ENCODE data around the gene SUN2. TPM values are rescaled to one million over a fixed set of nuclear protein-coding genes. Genes with fewer than 3 reads are reported as not detected.
A peak's percentile ranks its signal among the peaks of the same experiment; 100 is the strongest.

The SUN2 gene
- total RNA-seq, 1 experiment from 2014 or later = 66.3 TPM

DNA sequence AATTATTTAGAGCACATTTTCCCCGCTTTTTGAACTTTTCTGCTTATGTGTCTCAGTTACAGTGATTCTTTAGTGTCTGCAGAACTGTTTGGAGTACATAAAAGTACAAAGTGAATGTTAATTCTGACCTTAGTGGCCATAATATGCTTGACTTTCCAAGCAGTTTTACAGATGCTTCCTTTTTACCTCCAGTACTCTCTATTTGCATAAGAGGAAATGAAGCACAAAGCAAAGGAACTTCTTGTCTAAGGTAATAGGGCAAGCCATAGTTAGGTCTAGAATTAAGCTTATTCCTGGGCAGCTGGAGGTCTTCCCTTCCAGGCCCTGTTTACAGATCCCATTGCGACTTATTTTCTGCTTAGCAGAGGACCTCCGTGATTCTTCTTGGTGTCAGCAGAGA is 46.5 kb downstream of the SUN2 start:
- intact Hi-C loops (cut with micrococcal nuclease; ENCODE audit: unreplicated experiment) = loop anchor here (5.0 kb wide), 1 partner anchor 43 kb away; no protein-coding TSS in a partner anchor
- DNase-seq = no peak
- Mint-ChIP-seq H3K36me3 (ENCODE audit: insufficient read depth, unreplicated experiment) (peaks cover 47% of the 10 kb centered on the region), H3K27me3 (ENCODE audit: unreplicated experiment) (no peaks in the 10 kb centered on the region), H3K4me3 (ENCODE audit: low read depth, unreplicated experiment) (no peak overlapping the region), H3K9me3 (ENCODE audit: low read depth, unreplicated experiment) (no peaks in the 10 kb centered on the region), H3K27ac (ENCODE audit: unreplicated experiment) (no peak overlapping the region), H3K4me1 (ENCODE audit: low read depth, unreplicated experiment) (peaks cover 69% of the 10 kb centered on the region)
- TF ChIP-seq, protein P1, sequence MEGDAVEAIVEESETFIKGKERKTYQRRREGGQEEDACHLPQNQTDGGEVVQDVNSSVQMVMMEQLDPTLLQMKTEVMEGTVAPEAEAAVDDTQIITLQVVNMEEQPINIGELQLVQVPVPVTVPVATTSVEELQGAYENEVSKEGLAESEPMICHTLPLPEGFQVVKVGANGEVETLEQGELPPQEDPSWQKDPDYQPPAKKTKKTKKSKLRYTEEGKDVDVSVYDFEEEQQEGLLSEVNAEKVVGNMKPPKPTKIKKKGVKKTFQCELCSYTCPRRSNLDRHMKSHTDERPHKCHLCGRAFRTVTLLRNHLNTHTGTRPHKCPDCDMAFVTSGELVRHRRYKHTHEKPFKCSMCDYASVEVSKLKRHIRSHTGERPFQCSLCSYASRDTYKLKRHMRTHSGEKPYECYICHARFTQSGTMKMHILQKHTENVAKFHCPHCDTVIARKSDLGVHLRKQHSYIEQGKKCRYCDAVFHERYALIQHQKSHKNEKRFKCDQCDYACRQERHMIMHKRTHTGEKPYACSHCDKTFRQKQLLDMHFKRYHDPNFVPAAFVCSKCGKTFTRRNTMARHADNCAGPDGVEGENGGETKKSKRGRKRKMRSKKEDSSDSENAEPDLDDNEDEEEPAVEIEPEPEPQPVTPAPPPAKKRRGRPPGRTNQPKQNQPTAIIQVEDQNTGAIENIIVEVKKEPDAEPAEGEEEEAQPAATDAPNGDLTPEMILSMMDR (IDR thresholded peaks at IDR 0.05; ENCODE audit: unreplicated experiment) = no peak
- CTCF ChIA-PET = interaction anchor here (0.7 kb wide), 1 partner anchor 14 kb away, joined by 3 read pairs; no protein-coding TSS in a partner anchor
- TSS peak; percentile 0 for BruUV-seq (replicated peaks)

DNA sequence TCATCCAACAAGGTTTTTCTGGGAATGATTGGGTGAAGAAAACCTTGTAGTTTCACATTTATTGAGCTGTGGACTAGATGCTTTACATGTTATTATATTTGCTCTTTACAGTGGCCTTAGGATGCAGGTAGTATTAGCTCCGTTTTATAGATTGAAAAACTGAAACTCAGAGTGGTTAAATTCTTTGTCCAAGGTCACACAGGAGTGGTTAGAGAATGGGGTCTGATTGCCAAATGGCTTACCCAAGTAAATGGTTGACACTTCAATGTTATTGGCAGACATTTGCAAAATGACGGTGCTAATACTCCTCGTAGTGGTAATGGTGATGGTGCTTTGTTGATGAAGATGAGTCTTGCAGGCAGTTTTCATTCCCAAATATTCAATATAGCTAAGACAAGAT is 47.8 kb downstream of the SUN2 start:
- no peak for DNase-seq
- H3K9me3 Mint-ChIP-seq (ENCODE audit: low read depth, unreplicated experiment) = no peaks in the 10 kb centered on the region
- TF ChIP-seq, protein P1 (IDR thresholded peaks at IDR 0.05; ENCODE audit: unreplicated experiment) = no peak
- intact Hi-C loops (cut with micrococcal nuclease; ENCODE audit: unreplicated experiment) = loop anchor here (5.0 kb wide), 1 partner anchor 44 kb away; no protein-coding TSS in a partner anchor
- H3K36me3 Mint-ChIP-seq (ENCODE audit: insufficient read depth, unreplicated experiment) = peaks cover 47% of the 10 kb centered on the region
- CTCF ChIA-PET = interaction anchor here (0.5 to 1.5 kb wide), 3 partner anchors 10 to 26 kb away, joined by 3 to 7 read pairs (median 7); partner anchors contain the start of gene TOMM22
- H3K4me3 Mint-ChIP-seq (ENCODE audit: low read depth, unreplicated experiment) = peak overlapping the region; percentile 90
- no peaks in the 10 kb centered on the region for H3K27me3 Mint-ChIP-seq (ENCODE audit: unreplicated experiment)
- BruUV-seq (replicated peaks) = no TSS peak
- peak overlapping the region; percentile 84 for H3K27ac Mint-ChIP-seq (ENCODE audit: unreplicated experiment)
- H3K4me1 Mint-ChIP-seq (ENCODE audit: low read depth, unreplicated experiment) = peaks cover 56% of the 10 kb centered on the region

DNA sequence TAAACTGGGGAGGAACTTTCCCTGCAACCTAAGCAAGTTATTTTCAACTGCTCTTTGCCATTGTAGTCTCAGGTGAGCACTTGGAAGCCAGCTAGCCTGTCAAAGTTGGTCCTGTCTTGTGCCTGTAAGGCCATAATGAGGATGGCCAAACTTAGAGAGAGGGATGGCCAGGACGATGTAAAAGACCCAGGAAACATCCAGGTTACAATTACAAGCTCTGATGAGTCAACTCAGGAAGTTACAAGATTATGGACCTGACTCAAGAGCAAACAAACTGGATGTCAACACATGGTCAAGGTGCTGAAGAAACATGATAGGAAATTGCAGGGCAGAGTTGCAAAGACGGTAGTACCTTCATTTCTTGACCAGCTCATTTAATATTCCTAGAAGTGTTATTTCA is 48.5 kb downstream of the SUN2 start:
- Mint-ChIP-seq H3K27ac (ENCODE audit: unreplicated experiment) (peak overlapping the region; percentile 84), H3K27me3 (ENCODE audit: unreplicated experiment) (no peaks in the 10 kb centered on the region), H3K4me1 (ENCODE audit: low read depth, unreplicated experiment) (peaks cover 49% of the 10 kb centered on the region), H3K4me3 (ENCODE audit: low read depth, unreplicated experiment) (peak overlapping the region; percentile 90), H3K9me3 (ENCODE audit: low read depth, unreplicated experiment) (no peaks in the 10 kb centered on the region), H3K36me3 (ENCODE audit: insufficient read depth, unreplicated experiment) (peaks cover 47% of the 10 kb centered on the region)
- intact Hi-C loops (cut with micrococcal nuclease; ENCODE audit: unreplicated experiment) = loop anchor here (5.0 kb wide), 1 partner anchor 45 kb away; no protein-coding TSS in a partner anchor
- TF ChIP-seq, protein P1 (IDR thresholded peaks at IDR 0.05; ENCODE audit: unreplicated experiment) = no peak
- BruUV-seq (replicated peaks) = TSS peak; percentile 49
- peak; percentile 20 for DNase-seq
- CTCF ChIA-PET = interaction anchor here (0.5 to 1.5 kb wide), 5 partner anchors 11 to 1142 kb away, joined by 3 to 10 read pairs (median 7); partner anchors contain the start of gene TOMM22

DNA sequence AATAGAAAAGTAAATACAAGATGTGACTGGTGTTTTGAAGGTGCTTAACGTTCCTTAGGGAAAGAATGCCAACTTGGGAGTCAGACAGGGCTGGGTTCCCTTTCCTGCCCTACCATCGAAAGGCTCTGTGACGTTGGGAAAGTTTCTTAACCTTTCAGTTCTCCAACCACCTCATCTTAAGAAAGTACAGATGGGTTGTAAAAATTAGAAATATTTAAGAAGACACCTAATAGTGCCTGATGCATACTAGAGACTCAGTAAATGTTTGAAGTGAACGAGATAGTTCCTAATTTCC is 49.0 kb downstream of the SUN2 start:
- Mint-ChIP-seq H3K9me3 (ENCODE audit: low read depth, unreplicated experiment) (no peaks in the 10 kb centered on the region), H3K4me3 (ENCODE audit: low read depth, unreplicated experiment) (peak overlapping the region; percentile 90), H3K4me1 (ENCODE audit: low read depth, unreplicated experiment) (peaks cover 44% of the 10 kb centered on the region), H3K36me3 (ENCODE audit: insufficient read depth, unreplicated experiment) (peaks cover 51% of the 10 kb centered on the region), H3K27ac (ENCODE audit: unreplicated experiment) (peak overlapping the region; percentile 84), H3K27me3 (ENCODE audit: unreplicated experiment) (no peaks in the 10 kb centered on the region)
- CTCF ChIA-PET = interaction anchor here (0.7 to 1.5 kb wide), 2 partner anchors 11 to 13 kb away, joined by 5 to 7 read pairs; no protein-coding TSS in a partner anchor
- BruUV-seq (replicated peaks) = no TSS peak
- intact Hi-C loops (cut with micrococcal nuclease; ENCODE audit: unreplicated experiment) = loop anchor here (5.0 kb wide), 1 partner anchor 45 kb away; no protein-coding TSS in a partner anchor
- DNase-seq = no peak
- TF ChIP-seq, protein P1 (IDR thresholded peaks at IDR 0.05; ENCODE audit: unreplicated experiment) = no peak

Data from Calu3 (cell line).